Right lung (tissue), 5 donors: ENCODE data around the gene CAPG. TPM values are rescaled to one million over a fixed set of nuclear protein-coding genes. Genes with fewer than 3 reads are reported as not detected.
A peak's percentile ranks its signal among the peaks of the same experiment; 100 is the strongest.
"Not testable (repeated sequence)": the region's sequence is repeated elsewhere in the genome, so short reads cannot be mapped to it uniquely, and the experiment has no call there.

Experiments
- DNase-seq, 2 donors: peaks; one replicate each; pipeline ENCODE4 v3.0.0-alpha.2; 2013
- polyA plus RNA-seq, 5 donors: library from polyadenylated mRNA; unstranded; fragments of 120-200 nt; gene quantifications; one replicate each; pipeline versions ENCODE4 v1.2.1 to v1.2.3, GENCODE V29; 2013; ENCODE audit warnings: inconsistent platforms in 1 of 5, low replicate concordance in 1 of 5; ENCODE audit not compliant: insufficient read length in 5 of 5, insufficient read depth in 1 of 5

Gene CAPG
- polyA plus RNA-seq, 5 donors: 42.5 to 59.9 (median 52.0) TPM

GRCh38 chr2:85362653-85363387 is 47.3 kb downstream of the CAPG start:
- not testable (repeated sequence) for DNase-seq

- DNase-seq: no peak
Measured at GRCh38 chr2:85357736-85358135, 52.4 kb downstream of the CAPG start.

GRCh38 chr2:85356186-85356585 is 54.0 kb downstream of the CAPG start:
- no peak for DNase-seq

GRCh38 chr2:85355521-85355920 is 54.6 kb downstream of the CAPG start:
- DNase-seq: no peak

GRCh38 chr2:85355073-85355410 is 55.1 kb downstream of the CAPG start:
- no peak for DNase-seq

- DNase-seq: peak; percentile 96 to 98
Measured at GRCh38 chr2:85354286-85355072, 55.7 kb downstream of the CAPG start, which contains the start of the genes ELMOD3 and RETSAT. Gene ELMOD3 (plus strand): TSS chr2:85354769. CDS start chr2:85357199, 2,430 bp downstream. Gene RETSAT (minus strand): TSS chr2:85354528. CDS start chr2:85354507, 21 bp downstream.

- DNase-seq: no peak
Measured at GRCh38 chr2:85353876-85354285, 56.3 kb downstream of the CAPG start.

GRCh38 chr2:85347599-85347998 is 62.6 kb downstream of the CAPG start:
- DNase-seq: no peak

Other genes starting within 250 kb of the CAPG start
- 100 to 1,000 TPM in 2 of 5 donors, 10 to 100 TPM in 3; 77.4 to 106 (median 94.1) TPM for gene TGOLN2, start 82.4 kb downstream of the CAPG start, polyA plus RNA-seq
- 10 to 100 TPM; 25.3 to 29.3 (median 27.0) TPM for gene RETSAT, start 55.8 kb downstream of the CAPG start, polyA plus RNA-seq
- 10 to 100 TPM; 30.3 to 39.1 (median 33.3) TPM for gene ELMOD3, start 55.6 kb downstream of the CAPG start, polyA plus RNA-seq
- gene SH2D6, start 8.3 kb upstream of the CAPG start, polyA plus RNA-seq: 1 to 10 TPM in 1 of 5 donors, under 1 TPM in 4; 0.67 to 1.7 (median 0.85) TPM
- gene MAT2A, start 128.8 kb upstream of the CAPG start, polyA plus RNA-seq: 100 to 1,000 TPM; 274 to 398 (median 339) TPM
- 10 to 100 TPM; 28.9 to 43.5 (median 35.2) TPM for gene GGCX, start 151.1 kb upstream of the CAPG start, polyA plus RNA-seq
- 10 to 100 TPM; 54.6 to 78.1 (median 68.1) TPM for gene VAMP8, start 167.2 kb upstream of the CAPG start, polyA plus RNA-seq
- gene VAMP5, start 174.1 kb upstream of the CAPG start, polyA plus RNA-seq: 10 to 100 TPM; 42.6 to 75.2 (median 57.3) TPM
- gene RNF181, start 185.4 kb upstream of the CAPG start, polyA plus RNA-seq: 100 to 1,000 TPM in 4 of 5 donors, 10 to 100 TPM in 1; 99.7 to 114 (median 110) TPM
- 10 to 100 TPM in 4 of 5 donors, 1 to 10 TPM in 1; 9.9 to 16.9 (median 13.8) TPM for gene TMEM150A, start 192.3 kb upstream of the CAPG start, polyA plus RNA-seq
- gene C2orf68, start 201.7 kb upstream of the CAPG start, polyA plus RNA-seq: 10 to 100 TPM; 64.7 to 84.1 (median 78.8) TPM
- 10 to 100 TPM; 59.2 to 72.8 (median 63.3) TPM for gene USP39, start 205.8 kb upstream of the CAPG start, polyA plus RNA-seq